ENCODE results near the gene RYR1. TPM values are rescaled to one million over a fixed set of nuclear protein-coding genes. Genes with fewer than 3 reads are reported as not detected.
"Not testable (repeated sequence)": the region's sequence is repeated elsewhere in the genome, so short reads cannot be mapped to it uniquely, and the experiment has no call there.

Gene RYR1
- total RNA-seq, 1 donor from 2014 or later, result 14.4 TPM

DNA sequence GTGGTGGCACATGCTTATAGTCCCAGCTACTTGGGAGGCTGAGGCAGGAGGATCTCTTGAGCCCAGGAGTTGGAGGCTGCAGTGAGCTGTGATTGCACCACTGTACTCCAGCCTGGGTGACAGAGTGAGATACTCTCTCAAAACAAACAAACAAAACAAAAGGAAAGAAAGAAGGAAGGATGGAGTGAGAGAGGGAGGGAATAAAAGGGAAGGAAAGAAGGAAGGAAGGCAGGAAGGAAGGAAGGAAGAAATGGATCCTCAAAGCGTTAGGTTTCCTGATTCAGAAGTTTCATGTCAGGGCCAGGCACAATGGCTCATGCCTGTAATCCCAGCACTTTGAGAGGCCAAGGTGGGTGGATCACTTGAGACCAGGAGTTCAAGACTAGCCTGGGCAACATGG, 84.5 kb downstream of the RYR1 start:
- ATAC-seq; DNase-seq (ENCODE audit: low spot score): not testable (repeated sequence)
- intact Hi-C loops (cut with DNase I), result loop anchor here (10.0 kb wide), 1 partner anchor 407 kb away; no protein-coding TSS in a partner anchor

DNA sequence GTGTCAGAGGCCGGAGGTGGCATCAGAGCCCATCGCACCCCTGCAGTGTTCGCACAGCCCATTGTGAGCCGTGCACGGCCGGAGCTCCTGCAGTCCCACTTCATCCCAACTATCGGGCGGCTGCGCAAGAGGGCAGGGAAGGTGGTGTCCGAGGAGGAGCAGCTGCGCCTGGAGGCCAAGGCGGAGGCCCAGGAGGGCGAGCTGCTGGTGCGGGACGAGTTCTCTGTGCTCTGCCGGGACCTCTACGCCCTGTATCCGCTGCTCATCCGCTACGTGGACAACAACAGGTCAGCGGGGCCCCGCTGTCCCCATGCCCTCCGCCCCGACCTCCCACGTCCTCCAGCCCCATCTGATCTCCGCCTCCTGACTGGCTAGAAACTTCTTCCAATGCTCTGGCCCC, 85.7 kb downstream of the RYR1 start:
- ATAC-seq (no peak), DNase-seq (ENCODE audit: low spot score) (no peak)
- intact Hi-C loops (cut with DNase I), result loop anchor here (10.0 kb wide), 1 partner anchor 406 kb away; no protein-coding TSS in a partner anchor

DNA sequence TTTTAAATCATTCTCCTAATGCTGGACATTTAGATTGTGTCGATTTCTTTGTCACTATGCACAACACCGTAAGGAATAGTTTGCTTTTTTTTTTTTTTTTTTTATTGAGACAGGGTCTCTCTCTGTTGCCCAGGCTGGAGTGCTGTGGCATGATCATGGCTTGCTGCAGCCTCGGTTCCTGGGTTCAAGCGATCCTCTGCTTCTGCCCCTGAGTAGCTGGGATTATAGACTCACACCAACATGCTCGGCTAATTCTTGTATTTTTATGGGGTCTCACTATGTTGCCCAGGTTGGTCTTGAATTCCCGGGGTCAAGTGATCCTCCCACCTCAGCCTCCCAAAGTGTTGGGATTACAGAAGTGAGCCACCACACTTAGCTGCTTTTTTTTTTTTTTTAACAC, 86.5 kb downstream of the RYR1 start:
- ATAC-seq, result no peak
- DNase-seq (ENCODE audit: low spot score), result no peak
- intact Hi-C loops (cut with DNase I), result loop anchor here (10.0 kb wide), 3 partner anchors 105 to 405 kb away; no protein-coding TSS in a partner anchor

DNA sequence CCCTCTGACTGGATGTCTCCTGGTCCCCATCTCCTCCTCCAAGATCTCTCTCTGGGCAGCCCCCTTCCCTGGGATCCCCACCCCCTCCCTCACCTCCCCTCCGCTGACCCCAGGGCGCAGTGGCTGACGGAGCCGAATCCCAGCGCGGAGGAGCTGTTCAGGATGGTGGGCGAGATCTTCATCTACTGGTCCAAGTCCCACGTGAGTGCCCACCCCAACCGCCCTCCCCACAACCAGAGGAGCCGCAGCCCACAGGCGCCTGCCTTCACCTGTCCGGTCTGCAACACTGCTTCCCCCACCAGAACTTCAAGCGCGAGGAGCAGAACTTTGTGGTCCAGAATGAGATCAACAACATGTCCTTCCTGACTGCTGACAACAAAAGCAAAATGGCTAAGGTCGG, 89.4 kb downstream of the RYR1 start:
- DNase-seq (ENCODE audit: low spot score) (no peak), ATAC-seq (no peak)
- intact Hi-C loops (cut with DNase I), result loop anchor here (10.0 kb wide), 2 partner anchors 102 to 108 kb away; no protein-coding TSS in a partner anchor

DNA sequence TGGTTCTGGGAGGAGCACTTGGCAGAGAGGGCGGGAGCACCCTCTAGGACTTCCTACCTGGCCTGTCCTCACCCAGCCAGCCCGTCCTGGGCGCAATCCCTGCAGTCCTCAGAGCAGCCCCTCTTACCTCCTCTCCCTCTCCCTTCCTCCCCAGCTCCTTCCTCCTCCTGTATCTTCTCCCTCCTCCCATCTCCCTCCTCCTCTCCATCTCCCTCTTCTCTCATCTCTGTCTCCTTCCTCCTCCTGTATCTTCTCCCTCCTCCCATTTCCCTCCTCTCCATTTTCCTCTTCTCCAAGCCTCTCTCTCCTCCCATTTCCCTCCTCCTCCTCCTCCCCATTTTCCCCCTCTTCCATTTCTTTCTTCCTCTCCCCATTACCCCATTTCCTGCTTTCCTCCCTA, 89.8 kb downstream of the RYR1 start:
- DNase-seq (ENCODE audit: low spot score), result no peak
- intact Hi-C loops (cut with DNase I), result loop anchor here (10.0 kb wide), 2 partner anchors 101 to 109 kb away; no protein-coding TSS in a partner anchor
- ATAC-seq, result no peak

DNA sequence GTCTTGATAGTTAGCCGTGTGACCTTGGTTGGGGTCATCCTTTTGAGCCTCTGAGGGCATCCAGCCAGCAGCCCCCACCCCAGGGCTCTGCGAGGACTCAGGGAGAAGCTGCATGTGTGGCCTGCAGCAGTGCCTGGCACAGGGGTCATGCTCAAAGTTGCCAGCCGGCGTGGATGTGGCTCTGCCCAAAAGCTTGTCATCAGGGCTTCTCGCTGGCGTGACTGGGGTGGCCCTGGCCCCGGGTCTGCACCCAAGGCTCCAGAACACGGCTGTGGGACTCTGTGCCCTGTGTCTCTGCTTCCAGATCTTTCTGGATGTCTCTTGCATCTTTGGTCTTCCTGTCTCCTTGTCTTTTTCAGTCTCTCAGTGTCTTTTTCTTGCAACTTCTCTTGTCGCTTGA, 90.9 kb downstream of the RYR1 start:
- no peak for DNase-seq (ENCODE audit: low spot score)
- intact Hi-C loops (cut with DNase I), result loop anchor here (10.0 kb wide), 2 partner anchors 100 to 110 kb away; no protein-coding TSS in a partner anchor
- no peak for ATAC-seq

DNA sequence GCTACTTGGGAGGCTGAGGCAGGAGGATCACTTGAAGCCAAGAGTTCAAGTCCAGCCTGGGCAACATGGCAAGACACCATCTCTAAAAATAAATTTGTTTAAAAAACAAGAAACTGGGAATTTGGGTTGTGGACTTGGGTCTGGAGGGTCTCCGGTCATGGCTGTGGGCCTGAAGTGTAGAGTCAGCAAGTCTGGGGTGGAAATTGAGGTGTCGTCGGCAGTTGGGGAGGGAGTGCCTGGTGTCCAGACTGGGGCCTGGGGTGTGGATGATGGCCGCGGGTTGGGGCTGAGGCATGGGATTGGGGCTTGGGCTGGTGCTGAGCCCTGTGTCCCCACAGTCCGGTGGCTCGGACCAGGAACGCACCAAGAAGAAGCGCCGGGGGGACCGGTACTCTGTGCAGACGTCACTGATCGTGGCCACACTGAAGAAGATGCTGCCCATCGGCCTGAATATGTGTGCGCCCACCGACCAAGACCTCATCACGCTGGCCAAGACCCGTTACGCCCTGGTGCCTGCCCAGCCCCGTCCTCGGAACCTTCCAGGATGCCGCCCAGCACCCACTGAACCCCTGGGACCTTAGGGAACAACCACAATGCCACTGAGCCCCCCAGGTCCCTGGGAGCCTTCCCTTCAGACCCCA, 91.6 kb downstream of the RYR1 start:
- DNase-seq (ENCODE audit: low spot score), result no peak
- ATAC-seq, result no peak
- intact Hi-C loops (cut with DNase I), result loop anchor here (10.0 kb wide), 2 partner anchors 100 to 110 kb away; no protein-coding TSS in a partner anchor

DNA sequence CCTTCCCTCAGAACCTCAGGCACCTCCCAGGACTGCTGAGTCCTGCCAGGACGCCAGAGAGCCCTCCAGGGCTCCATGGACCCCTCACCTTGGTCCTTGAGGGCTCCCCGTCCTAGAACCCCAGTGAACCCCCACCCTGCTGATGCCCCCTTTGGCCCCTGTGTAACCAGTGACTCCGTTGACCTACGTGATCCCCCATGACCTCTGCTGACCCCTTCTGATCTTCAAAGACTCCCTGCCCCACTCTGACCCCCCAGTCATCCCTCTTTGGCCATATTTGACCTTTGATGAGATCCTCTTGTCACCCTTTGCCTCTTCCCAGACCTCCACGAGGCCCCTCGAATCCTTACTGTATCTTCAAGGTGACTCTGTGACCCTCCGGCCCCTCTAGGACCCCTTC, 92.9 kb downstream of the RYR1 start:
- ATAC-seq (no peak), DNase-seq (ENCODE audit: low spot score) (no peak)
- intact Hi-C loops (cut with DNase I), result loop anchor here (10.0 kb wide), 2 partner anchors 98 to 112 kb away; no protein-coding TSS in a partner anchor

DNA sequence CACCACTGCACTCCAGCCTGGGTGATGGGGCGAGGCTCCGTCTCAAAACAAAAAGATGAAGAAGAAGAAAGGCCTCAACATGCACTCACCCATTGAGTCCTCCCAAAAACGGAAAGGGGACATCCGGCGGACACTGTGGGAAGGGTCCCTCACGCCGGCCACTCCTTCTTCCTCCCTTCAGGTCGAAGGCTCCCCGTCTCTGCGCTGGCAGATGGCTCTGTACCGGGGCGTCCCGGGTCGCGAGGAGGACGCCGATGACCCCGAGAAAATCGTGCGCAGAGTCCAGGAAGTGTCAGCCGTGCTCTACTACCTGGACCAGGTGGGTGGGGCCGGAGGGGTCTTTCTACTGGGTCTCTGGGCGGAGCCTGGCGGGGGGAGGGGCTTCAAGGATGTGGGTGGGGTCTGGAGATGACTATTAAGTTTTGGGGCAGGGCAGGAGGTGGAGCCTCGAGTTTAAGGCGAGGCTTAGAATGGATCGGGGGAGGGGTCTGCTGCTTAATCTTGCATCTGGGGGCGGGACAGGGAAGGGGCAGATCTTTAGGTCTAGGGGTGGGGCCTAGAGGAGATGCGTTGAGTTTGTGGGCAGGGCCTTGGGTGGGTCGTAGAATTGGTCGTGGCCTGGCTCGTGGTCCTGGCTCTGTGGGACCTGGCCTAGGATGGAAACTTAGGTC, 94.1 kb downstream of the RYR1 start:
- no peak for ATAC-seq
- intact Hi-C loops (cut with DNase I), result loop anchor here (10.0 kb wide), 2 partner anchors 97 to 113 kb away; no protein-coding TSS in a partner anchor

DNA sequence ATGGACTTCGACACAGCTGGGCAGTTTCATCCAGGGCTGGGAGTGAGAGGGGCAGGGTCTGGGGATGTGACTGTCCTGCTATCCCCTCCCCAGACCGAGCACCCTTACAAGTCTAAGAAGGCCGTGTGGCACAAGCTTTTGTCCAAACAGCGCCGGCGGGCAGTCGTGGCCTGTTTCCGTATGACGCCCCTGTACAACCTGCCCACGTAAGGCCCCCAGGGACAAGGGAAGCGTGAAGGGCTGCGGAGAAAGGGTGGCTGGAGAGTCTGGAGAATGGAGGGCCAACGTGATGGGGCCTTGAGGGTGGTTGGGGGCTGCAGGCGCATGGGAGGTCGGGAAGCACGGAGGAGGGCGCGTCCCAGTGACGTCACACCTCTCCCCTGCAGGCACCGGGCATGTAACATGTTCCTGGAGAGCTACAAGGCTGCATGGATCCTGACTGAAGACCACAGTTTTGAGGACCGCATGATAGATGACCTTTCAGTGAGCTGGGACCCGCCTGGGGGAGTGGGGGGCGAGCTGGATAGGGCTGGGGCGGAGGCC, 94.8 kb downstream of the RYR1 start:
- ATAC-seq, result no peak
- intact Hi-C loops (cut with DNase I), result loop anchor here (10.0 kb wide), 2 partner anchors 97 to 113 kb away; no protein-coding TSS in a partner anchor
- DNase-seq (ENCODE audit: low spot score), result no peak

More for the DNA sequence above, 94.1 kb downstream of the RYR1 start:
- DNase-seq (ENCODE audit: low spot score), result no peak

DNA sequence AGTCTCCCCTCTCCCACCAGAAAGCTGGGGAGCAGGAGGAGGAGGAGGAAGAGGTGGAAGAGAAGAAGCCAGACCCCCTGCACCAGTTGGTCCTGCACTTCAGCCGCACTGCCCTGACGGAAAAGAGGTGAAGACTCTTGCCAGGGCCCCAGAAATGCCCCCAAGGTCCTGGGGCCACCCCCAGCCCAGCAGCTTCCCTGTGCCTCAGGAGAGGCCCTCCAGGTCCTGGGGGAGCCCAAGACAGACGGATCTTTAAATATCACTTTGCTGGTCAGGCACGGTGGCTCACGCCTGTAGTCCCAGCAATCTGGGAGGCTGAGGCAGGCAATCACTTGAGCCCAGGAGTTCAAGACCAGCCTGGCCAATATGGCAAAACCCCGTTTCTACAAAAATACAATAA, 95.4 kb downstream of the RYR1 start:
- no peak for DNase-seq (ENCODE audit: low spot score)
- ATAC-seq, result no peak
- intact Hi-C loops (cut with DNase I), result loop anchor here (10.0 kb wide), 2 partner anchors 96 to 114 kb away; no protein-coding TSS in a partner anchor

DNA sequence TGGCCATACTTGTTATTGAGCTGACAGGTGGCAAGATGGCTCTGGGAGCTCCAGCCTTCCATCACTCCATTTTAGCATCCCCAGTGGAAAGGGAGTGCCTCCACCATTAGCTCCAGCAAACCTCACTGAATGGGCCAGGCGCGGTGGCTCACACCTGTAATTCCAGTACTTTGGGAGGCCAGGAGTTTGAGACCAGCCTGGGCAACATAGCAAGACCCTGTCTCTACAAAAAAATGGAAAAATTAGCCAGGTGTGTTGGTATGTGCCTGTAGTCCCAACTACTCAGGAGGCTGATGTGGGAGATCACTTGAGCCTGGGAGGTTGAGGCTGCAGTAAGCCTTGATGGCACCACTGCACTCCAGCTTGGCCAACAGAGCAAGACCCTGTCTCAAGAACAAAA, 98.0 kb downstream of the RYR1 start:
- intact Hi-C loops (cut with DNase I), result no loop called here
- ATAC-seq (no peak), DNase-seq (ENCODE audit: low spot score) (no peak)

DNA sequence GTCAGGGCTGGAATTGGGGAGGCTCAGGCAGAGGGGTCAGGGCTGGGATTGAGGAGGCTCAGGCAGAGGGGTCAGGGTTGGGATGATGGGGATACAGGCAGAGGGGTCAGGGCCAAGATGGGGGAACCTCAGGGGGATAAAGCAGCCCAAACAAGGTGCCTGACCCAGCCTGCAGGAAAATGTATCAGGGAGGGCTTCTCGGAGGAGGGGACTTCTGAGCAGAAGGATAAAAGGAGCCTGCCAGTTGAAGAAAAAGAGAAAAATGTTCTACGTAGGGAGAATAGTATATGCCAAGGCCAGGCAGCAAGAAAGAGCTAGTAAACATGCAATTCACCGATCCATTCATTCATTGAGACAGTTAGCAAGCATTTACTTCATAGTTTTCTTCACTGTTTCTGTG, 99.4 kb downstream of the RYR1 start:
- ATAC-seq (no peak), DNase-seq (ENCODE audit: low spot score) (no peak)
- intact Hi-C loops (cut with DNase I), result no loop called here

DNA sequence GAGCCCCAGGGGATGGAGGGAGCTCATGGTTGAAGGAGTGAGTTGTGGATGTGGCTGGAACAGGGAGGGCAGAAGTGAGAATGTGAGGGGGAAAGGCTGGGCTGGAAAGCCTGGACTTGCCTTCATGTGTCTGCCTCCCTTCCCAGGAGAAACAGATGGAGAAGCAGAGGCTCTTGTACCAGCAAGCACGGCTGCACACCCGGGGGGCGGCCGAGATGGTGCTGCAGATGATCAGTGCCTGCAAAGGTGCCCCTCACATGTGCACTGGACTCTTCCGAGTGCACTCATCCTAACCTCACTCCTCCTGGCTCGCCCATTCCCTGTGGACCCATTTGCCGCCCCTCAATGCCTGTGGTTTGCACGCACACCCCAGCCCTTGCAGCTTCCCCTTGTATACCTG, 101.1 kb downstream of the RYR1 start:
- DNase-seq (ENCODE audit: low spot score) (no peak), ATAC-seq (no peak)
- intact Hi-C loops (cut with DNase I), result no loop called here

DNA sequence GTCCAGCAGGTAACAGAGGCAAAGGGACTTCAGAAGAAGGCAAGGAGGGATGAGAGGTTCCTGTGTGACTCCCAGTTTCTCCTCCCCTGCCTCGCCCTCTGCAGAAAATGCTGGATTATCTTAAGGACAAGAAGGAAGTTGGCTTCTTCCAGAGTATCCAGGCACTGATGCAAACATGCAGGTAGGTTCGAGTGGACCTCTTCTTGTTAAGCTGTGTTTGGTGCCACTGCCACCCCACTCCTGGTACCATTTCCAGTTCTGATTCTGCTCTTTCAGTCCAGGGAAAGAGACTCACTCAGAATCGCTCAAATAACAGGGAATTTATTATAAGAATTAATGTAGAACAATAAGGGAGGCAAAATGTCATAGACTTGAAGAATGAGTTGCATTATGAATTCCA, 101.7 kb downstream of the RYR1 start:
- no peak for DNase-seq (ENCODE audit: low spot score)
- ATAC-seq, result no peak

DNA sequence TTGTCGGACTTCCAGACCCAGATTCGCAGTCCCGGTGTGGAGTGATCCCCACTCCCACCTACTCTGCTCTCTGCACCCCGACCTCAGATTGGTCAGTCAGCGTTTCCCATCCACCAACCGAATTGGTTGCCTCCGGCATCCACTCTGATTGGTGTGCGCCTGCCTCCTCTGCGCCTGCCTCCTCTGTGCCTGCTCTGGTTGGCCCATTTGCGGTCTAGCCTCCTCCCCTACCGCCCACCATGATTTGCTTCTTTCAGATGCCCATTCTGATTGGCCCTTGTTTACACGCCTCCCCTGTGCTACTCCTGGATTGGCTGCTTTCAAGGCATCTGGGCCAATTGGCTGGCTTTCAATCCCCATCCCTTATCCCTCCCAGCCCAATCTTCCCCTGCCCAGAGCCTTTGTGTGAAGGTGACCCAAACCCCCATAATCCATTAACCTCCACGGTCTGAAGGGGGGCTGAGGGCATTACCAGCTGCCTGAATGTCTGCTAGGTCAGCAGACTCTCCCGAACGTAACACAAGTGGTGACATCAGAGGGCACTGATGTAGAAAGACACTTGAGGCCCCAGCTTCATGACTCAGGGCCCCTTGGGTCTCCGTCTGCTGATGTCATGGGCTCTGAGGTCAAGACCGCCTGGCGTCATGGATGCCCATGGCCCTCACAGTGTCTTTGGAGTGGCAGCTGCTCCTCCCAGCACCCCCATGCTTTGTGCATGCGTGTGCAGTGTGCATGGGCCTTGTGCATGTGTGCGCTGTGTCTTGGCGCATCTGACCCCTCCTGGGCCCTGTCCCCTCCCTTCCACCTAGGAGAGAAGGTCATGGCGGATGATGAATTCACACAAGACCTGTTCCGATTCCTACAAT, 103.8 kb downstream of the RYR1 start:
- ATAC-seq, result no peak
- DNase-seq (ENCODE audit: low spot score), result no peak
- intact Hi-C loops (cut with DNase I), result no loop called here

More for the DNA sequence above, 101.7 kb downstream of the RYR1 start:
- intact Hi-C loops (cut with DNase I), result no loop called here

DNA sequence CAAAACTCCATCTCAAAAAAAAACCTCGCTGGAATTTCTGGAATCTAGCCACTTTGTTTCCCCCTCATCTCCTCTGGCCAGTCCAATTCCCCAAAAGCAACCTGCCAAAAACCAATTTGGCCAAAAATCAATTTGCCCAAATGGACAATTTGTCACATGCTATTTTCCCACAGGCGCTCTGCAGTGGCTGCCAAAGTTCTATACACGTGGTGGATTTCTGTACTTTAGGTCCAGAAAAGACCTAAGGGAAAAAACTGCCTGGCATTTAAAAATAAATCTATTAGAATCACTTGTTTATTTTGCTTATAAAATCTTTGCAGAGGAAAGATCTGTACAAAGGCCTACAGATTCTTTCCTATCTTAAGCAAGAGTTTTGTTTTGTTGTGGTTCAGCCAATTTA, 104.9 kb downstream of the RYR1 start:
- no peak for ATAC-seq
- DNase-seq (ENCODE audit: low spot score), result no peak
- intact Hi-C loops (cut with DNase I), result no loop called here

DNA sequence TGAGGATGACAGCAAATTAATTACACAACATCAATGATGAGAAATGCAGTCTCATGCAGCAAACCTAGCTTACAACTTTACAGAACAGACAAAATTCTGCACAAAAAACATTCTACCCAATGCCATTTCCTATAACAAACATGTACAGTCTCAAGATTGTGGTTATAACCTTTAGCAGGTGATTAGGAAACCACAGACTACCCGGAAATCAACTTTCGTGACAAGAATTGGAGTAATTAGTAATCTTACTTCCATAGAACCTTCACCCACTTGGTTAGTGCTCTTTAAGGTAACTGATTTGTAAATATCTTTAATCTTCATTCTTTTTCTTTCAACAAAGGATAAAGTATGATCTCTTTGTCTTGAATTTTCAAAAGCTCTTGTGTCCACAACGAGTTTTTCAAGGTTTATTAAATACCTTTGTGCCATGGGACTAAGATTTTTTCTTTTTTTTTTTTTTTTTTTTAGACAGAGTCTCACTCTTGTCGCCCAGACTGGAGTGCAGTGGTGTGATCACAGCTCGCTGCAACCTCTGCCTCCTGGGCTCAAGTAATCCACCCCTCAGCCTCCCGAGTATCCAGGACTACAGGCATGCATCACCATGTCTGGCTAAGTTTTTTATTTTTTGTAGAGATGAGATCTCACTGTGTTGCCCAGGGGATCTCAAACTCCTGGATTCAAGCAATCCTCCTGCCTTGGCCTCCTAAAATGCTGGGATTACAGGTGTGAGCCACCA, 105.5 kb downstream of the RYR1 start:
- no peak for DNase-seq (ENCODE audit: low spot score)
- no peak for ATAC-seq
- intact Hi-C loops (cut with DNase I), result no loop called here

Measured in sciatic nerve (tissue), 2 donors.